GM19035 (cell line): ENCODE results near the gene PRM3.

Experiments
- ATAC-seq: cut with Tn5 transposase; IDR thresholded peaks from one replicate; pipeline ENCODE4 v1.9.1; 2021; ENCODE audit not compliant: unreplicated experiment

PRM3 gene

DNA sequence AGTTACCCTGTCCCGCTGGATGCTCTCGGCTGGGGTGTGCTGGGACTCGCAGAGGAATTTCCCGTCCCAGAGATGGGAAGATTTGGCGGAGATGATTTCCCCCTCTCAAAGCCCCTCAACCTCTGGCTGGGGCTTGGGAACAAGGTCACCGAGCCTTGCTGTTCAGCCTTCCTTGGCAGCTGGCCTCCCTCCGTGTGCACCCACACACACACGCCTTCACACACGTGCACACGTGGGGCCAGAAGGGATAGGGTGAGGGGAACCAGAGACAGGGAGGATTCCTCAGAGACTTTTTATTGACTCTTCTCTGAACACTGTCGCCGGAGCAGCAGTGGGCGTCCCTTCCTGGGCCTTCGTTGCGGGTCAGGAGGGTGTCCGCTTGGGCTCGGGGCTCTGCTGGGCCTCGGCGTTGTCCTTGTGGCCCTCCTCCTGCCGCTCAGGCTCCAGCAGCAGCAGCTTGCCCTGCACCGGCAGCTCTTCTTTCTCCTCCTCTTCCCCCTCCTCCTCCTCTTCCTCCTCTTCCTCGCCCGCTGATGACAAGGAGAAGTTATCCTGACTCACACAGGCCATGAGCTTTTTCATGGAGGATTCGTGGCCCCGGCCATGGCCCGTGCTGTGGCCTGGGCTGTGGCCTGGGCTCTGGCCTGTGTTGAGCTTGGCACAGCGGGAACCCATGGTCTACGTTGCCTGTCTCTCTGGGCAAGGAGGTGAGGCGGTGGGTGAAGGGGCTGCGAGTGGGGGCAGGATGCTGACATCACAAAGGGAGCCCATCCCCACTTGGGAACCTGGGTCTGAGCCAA lies at the start of gene PRM3:
PRM3 (minus strand) TSS at position 709 of the 800 bp plus-strand sequence; CDS start at position 675, 34 bp downstream.
- ATAC-seq, result no peak

DNA sequence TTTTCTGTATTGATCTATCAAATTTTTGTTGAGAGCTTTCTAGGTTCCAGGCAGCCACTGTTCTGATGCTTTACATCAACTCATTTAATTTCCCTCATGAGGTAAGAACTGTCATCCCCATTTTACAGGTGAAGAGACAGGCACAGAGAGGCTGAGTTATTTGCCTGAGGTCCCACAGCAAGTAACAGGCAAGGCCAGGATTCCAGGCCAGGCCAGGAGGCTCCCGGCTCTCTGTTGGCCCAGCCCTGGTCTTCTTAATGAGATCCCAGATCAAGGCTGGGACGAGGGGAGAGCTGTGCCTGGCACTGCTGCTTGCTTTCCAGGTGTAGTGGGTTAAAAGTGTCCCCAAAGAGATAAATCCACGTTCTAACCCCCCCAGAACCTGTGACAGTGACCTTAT lies 49.4 kb upstream of the PRM3 start:
- no peak for ATAC-seq

GRCh38 chr16:11321662-11322061 lies 48.2 kb upstream of the PRM3 start:
- ATAC-seq, result no peak

DNA sequence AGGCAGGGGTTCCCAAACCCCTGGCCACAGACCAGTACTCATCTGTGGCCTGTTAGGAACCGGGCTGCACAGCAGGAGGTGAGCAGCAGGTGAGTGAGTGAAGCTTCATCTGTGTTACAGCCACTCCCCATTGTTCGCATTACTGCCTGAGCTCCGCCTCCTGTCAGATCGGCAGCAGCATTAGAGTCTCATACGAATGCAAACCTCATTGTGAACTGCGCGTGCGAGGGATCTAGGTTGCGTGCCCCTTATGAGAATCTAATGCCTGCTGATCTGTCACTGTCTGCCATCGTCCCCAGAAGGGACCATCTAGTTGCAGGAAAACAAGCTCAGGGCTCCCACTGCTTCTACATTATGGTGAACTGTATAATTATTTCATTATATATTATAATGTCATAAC lies 46.7 kb upstream of the PRM3 start:
- ATAC-seq, result no peak

GRCh38 chr16:11319529-11320146 lies 46.2 kb upstream of the PRM3 start:
- ATAC-seq, result no peak

DNA sequence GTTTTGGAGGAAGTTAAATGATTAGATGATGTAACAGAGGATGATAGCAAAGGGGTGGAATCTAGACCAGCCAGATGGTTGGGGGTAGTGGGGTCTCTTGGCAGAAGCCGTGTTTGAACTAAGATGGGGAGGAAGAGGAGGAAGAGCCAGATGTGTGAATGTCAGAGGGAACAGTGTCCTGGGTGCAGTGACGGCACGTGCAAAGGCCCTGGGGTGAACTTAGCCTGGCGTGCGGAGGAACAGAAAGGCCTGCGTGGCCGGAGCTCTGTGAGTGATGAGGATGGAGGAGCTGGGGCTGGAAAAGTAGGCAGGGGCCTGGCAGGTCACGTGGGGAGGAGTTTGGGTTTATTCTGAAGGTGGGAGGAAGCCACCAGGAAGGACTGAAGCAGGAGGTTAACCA lies 45.4 kb upstream of the PRM3 start:
- no peak for ATAC-seq

DNA sequence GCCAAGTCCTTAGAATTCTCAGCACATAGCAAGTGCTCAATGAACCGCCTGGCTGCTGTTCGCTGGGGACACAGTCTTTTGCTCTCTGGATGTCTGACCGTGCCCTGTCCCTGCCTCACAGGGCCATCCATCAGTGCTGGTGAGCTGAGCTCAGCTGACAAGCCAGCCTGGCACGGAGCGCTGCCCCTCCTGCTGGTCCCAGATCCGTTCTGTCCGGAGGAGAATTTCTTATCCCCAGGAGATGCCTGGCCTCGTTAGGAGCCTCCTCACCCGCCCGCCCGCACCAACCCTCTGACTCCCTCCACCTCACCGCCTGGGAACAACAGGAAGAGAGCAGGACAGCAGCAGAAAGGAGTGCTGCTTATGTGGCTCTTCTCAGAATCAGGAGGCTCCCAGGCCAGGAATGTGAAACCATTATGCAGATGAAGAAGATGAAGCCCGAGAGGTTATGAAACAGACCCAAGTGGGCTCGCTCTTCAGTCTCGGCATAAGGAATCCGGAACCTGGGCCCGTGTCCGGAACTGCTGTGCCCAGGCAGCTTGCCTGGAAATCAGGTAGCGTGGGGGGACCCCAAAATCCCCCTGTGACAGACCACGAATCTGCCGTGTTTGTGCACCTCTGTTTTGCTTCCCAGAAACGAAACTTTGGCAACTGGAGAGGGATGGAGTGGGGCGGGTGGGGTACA lies 43.0 kb upstream of the PRM3 start:
- no peak for ATAC-seq

DNA sequence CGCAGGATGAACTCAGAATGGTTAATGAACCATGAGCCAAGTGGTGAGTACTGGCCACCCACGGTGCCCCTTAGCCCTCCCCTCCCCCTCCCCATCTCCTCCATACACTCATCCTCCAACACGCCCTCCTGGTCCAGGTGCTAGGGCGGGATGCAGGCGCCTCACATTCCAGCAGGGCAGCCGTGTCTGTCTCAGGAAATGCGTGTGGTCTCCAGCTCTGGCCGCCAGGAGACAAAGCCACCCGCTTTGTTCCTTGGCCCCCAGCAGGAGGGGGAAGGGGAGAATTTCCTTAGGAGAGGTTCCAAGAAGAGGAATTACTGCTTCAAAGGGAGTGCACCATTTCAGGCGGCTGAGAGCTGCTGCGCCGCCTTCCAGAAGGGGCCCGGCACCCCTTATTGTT lies 42.1 kb upstream of the PRM3 start:
- ATAC-seq, result no peak

- no peak for ATAC-seq
These were observed 41.0 kb upstream of the PRM3 start for GRCh38 chr16:11314309-11314894.

DNA sequence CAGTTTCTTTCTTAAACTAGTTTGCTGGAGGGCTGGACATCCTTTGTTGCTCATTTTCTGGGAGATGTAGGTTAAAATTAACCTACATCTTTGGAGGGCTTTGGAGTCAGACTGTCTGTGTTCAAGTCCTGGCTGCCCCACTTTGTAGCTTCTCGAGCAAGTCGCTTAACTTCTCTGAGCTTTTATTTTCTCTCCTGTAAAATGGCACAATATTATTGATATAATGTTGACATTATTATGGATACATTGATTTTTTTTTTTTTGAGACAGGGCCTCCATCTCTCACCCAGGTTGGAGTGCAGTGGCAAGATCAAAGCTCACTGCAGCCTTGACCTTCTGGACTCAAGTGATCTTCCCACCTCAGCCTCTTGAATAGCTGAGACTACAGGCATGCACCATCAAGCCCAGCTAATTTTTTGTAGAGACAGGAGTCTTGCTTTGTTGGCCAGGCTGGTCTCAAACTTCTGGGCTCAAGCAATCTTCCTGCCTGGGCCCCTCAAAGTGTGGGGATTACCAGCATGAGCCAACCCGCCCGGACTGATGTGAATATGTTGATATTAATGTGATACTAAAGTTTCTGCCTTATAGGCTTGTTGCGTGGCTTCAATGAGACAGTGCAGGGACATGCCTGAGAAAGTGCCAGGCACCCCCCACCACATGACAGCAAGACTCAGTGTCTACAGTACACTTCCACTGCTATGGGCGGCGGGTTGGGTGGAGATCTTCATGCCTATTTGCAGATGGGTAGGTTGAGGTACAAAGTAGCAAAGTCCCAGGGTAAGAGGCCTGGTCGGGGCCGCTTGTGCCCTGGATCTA lies 40.3 kb upstream of the PRM3 start:
- ATAC-seq, result no peak

GRCh38 chr16:11312718-11313492 lies 39.5 kb upstream of the PRM3 start:
- no peak for ATAC-seq

DNA sequence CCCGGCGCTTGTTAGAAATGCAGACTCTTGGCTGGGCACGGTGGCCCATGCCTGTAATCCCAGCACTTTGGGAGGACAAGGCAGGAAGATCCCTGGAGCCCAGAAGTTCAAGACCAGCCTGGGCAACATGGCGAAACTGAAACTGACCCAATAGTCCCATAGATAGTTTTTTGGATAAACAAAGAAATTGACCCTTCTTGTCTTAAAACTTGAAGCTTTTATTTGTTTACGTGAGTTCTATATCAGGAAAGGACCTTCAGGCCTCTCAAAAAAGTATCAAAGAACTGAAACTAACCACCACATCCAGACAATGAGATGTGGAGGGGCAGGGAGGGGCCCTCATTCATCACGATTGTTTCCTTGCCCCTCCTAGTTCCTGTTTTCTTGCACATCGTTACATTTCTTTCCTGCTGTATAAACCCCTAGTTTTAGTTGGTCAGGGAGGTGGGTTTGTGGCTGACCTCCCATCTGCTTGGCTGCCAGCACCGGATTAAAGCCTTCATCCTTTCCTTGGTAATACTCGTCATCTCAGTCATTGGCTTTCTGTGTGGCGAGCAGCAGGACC lies 37.6 kb upstream of the PRM3 start:
- peak; percentile 38 for ATAC-seq

DNA sequence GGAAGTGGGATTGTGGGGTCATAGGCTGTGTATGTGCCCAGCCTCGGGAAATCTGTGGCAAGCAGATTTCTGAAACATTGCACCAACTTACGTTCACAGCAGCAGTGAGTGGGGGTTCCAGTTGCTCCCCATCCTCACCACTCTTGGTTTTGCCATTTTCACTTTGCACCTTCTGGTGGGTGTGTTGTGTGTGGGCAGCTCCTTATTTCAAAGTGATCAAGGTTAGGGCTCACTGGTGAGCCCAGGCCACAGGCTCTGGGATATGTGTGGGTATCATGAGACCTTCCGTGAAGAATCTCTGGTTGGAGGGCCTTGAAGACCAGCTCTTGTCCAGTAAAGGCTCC lies 37.2 kb upstream of the PRM3 start:
- ATAC-seq, result no peak

GRCh38 chr16:11309895-11310633 lies 36.6 kb upstream of the PRM3 start:
- peak; percentile 35 for ATAC-seq

DNA sequence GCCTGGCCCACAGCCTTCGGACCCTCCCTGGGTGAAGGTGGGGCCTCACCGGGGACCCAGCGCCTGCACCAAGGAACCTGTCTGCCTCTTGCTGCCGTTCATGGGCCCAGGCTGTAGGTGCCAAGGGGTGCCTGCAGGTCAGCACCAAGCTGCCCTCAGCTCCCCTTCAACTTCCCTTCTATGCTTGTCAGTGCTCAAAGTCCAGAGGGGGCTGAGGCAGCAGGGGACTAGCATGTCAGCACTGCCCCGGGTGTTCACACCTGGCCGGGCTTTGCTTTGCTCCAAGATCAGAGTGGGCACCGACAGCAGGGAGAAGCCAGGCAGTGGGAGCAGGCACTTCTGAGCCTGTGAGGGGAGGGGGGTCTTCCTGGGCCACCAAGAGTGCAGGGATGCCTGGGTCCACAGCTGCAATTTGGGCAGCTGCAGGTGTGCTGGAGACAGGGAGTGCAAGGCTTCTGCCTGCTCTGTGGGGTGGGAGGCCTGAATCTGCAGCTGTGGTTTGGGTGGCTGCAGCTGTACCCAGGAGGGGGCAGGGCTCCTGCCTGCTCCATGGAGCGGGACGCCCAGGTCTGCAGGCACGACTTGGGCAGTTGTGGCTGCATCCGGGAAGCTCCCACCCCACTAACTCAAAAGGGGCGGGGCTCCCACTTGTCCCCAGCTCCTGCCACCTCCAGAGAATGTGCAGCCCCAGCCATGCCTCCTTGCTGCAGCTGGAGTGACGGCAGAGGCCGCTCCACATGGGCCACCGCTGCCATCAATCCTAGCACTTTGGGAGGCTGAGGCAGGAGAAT lies 35.3 kb upstream of the PRM3 start:
- peak; percentile 32 for ATAC-seq

DNA sequence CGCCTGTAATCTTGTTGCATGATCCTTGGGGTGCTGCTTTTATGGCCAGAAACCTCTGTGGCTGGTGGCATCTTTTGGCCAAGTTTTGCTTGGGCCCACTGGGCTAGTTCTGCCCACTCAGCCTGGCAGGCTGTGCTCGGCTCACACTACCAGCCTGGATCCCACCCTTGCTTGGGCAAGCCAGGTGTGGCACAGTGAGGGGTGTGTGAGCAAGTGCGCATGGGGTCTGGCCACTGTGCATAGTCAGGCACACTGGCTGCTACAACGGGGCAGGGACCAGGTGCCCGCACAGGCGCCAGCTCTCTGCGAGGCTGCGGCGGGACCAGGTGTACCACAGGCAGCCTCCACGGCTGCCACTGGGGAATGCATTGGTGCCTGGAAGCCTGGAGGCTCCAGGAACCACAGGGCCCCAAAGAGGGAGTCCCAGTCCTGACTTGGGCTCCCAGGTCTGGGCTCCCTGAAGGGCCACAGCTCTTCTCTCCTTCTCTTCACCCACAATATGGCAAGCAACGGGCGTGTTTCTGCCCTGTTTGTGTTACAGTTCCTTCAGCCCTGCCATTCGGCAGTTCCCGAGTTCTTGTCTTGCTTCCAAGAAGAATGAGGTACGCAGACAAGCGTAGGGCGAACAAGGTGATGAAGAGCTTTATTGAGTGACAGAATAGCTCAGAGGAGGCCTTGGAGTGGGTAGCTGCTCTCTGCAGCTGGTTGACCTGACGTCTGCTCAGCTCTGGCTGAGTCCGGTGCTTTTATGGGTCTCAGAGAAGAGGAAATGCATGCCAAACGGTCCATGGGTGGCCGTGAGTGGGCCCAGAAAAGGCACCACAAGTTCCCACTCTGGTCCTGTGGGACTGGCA lies 34.4 kb upstream of the PRM3 start:
- ATAC-seq, result no peak

DNA sequence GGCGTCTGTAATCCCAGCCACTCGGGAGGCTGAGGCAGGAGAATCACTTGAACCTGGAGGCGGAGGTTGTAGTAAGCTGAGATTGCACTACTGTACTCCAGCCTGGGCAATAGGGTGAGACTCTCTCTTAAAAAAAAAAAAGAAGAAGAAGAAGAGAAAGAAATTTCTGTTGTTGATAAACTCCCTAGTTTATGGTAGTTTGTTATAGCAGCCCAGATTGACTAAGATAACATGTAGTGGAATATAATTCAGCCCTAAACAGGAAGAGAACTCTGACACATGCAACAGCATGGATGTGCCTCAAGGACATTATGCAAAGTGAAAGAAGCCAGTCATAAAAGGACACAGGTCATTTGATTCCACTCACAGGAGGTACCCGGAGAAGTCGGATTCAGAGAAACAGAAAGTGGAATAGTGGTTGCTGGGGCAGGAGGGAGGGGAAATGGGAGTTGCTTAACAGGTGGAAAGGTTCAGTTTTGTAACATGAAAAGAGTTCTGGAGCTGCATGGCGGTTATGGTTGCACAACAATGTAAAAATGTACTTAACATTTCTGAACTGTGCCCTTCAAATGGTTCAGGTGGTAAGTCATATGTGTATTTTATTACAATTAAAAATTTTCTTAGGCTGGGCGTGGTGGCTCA lies 33.7 kb upstream of the PRM3 start:
- ATAC-seq, result no peak
